ENCODE data around the gene DDX3X. TPM values are rescaled to one million over a fixed set of nuclear protein-coding genes. Genes with fewer than 3 reads are reported as not detected.

The DDX3X gene
- total and polyA plus RNA-seq, 2 experiments from 2014 or later = 68.1 to 239 TPM

DNA sequence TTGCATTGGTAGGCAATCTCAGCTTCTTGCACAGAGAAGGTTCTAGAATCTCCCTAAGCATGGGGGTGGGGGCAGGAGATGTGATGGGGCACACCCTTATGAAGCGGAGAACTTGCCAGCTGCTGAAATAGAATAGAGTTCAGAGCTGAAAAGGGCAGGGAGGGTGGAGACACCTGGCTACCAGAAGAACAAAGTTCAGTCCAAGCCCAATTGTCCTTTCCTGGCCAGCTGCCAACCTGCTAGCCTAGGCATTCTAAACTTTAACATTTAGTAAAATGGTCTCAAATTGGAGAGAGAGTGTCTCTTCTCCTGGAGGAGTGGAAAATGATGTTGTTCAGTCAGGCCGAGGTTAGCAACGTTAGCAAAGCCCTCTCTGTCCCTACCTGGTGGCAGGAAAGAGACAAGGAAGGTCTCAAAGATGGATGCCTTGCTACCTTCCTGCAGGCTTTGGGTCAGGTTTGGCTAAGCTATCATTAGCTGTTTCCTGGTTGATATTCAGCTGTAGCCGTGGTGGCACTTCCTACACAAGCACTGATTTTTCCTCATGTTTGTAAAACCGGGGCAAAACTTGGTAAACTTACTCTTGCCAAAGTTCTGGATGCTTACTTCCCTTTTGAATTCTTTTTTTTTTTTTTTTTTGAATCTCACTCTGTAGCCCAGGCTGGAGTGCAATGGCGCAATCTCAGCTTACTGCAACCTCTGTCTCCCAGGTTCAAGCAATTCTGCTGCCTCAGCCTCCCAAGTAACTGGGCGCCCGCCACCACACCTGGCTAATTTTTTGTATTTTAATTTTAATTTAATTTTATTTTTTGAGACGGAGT, 78.5 kb downstream of the DDX3X start:
- H3K4me1 Mint-ChIP-seq = no peaks in the 10 kb centered on the region
- DNase-seq (ENCODE audit: low spot score) (peak; percentile 4), ATAC-seq (no peak)
- H3K79me2 ChIP-seq (replicated peaks; ENCODE audit: insufficient read depth) = no peaks in the 10 kb centered on the region
- H3K9me3 Mint-ChIP-seq = peaks cover 8% of the 10 kb centered on the region
- H3K27ac ChIP-seq (ENCODE audit: low read depth) = no peak overlapping the region
- no peaks in the 10 kb centered on the region for H3K27me3 Mint-ChIP-seq (ENCODE audit: insufficient read depth, low read depth, poor library complexity)
- no peak for TF ChIP-seq ZNF462 (CRISPR knock-in tag; IDR thresholded peaks at IDR 0.05)
- no peak for TF ChIP-seq STAT1 (IDR thresholded peaks at IDR 0.05; ENCODE audit: unreplicated experiment)
- no peak for TF ChIP-seq POLR2AphosphoS5 (IDR thresholded peaks at IDR 0.05; ENCODE audit: low read depth)
- TF ChIP-seq JUNB (IDR thresholded peaks at IDR 0.05; ENCODE audit: unreplicated experiment) = no peak
- no peak for TF ChIP-seq EZH2phosphoT487 (IDR thresholded peaks at IDR 0.05; ENCODE audit: unreplicated experiment)
- no peak for TF ChIP-seq CTCF (conservative IDR thresholded peaks at IDR 0.05; ENCODE audit: low read depth in 2 of 2)
- no peak for TF ChIP-seq ZNF331 (CRISPR knock-in tag; IDR thresholded peaks at IDR 0.05; ENCODE audit: low read depth)
- TF ChIP-seq, protein P1, sequence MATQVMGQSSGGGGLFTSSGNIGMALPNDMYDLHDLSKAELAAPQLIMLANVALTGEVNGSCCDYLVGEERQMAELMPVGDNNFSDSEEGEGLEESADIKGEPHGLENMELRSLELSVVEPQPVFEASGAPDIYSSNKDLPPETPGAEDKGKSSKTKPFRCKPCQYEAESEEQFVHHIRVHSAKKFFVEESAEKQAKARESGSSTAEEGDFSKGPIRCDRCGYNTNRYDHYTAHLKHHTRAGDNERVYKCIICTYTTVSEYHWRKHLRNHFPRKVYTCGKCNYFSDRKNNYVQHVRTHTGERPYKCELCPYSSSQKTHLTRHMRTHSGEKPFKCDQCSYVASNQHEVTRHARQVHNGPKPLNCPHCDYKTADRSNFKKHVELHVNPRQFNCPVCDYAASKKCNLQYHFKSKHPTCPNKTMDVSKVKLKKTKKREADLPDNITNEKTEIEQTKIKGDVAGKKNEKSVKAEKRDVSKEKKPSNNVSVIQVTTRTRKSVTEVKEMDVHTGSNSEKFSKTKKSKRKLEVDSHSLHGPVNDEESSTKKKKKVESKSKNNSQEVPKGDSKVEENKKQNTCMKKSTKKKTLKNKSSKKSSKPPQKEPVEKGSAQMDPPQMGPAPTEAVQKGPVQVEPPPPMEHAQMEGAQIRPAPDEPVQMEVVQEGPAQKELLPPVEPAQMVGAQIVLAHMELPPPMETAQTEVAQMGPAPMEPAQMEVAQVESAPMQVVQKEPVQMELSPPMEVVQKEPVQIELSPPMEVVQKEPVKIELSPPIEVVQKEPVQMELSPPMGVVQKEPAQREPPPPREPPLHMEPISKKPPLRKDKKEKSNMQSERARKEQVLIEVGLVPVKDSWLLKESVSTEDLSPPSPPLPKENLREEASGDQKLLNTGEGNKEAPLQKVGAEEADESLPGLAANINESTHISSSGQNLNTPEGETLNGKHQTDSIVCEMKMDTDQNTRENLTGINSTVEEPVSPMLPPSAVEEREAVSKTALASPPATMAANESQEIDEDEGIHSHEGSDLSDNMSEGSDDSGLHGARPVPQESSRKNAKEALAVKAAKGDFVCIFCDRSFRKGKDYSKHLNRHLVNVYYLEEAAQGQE (IDR thresholded peaks at IDR 0.05; ENCODE audit: unreplicated experiment) = no peak
- TF ChIP-seq, protein P2, sequence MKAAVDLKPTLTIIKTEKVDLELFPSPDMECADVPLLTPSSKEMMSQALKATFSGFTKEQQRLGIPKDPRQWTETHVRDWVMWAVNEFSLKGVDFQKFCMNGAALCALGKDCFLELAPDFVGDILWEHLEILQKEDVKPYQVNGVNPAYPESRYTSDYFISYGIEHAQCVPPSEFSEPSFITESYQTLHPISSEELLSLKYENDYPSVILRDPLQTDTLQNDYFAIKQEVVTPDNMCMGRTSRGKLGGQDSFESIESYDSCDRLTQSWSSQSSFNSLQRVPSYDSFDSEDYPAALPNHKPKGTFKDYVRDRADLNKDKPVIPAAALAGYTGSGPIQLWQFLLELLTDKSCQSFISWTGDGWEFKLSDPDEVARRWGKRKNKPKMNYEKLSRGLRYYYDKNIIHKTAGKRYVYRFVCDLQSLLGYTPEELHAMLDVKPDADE (IDR thresholded peaks at IDR 0.05) = no peak
- TF ChIP-seq NANOG (IDR thresholded peaks at IDR 0.05; ENCODE audit: borderline replicate concordance) = no peak
- TF ChIP-seq EZH2 (IDR thresholded peaks at IDR 0.05; ENCODE audit: low read depth, unreplicated experiment) = no peak
- no peaks in the 10 kb centered on the region for H3K9me2 ChIP-seq (ENCODE audit: insufficient read depth)
- H3K36me3 ChIP-seq (ENCODE audit: insufficient read depth) = no peaks in the 10 kb centered on the region
- H3K4me3 Mint-ChIP-seq = no peak overlapping the region
- no peaks in the 10 kb centered on the region for H3F3A ChIP-seq (replicated peaks; ENCODE audit: low read depth)
- no peaks in the 10 kb centered on the region for H3K27me3 ChIP-seq (ENCODE audit: insufficient read depth)
- H3K4me2 ChIP-seq = no peak overlapping the region
- H4K20me1 ChIP-seq (replicated peaks; ENCODE audit: insufficient read depth) = no peaks in the 10 kb centered on the region
- no peak overlapping the region for H3K4me3 ChIP-seq
- H3K36me3 Mint-ChIP-seq (ENCODE audit: low read depth) = peaks cover 5% of the 10 kb centered on the region; the same call in 2 of the 3 replicates
- no peak overlapping the region for H3K27ac Mint-ChIP-seq
- no peaks in the 10 kb centered on the region for H3K4me1 ChIP-seq (ENCODE audit: insufficient read depth)
- H2AFZ ChIP-seq = peak overlapping the region; percentile 47

Measured in GM23338 (cell line).